ENCODE measurements around the gene ZDHHC12.

GRCh38 chr9:128694344-128694743 lies 29.6 kb downstream of the ZDHHC12 start:
- TF ChIP-seq CTCF (IDR thresholded peaks at IDR 0.05; ENCODE audit: low read depth, low read length, missing input control) (no peak), SP1 (IDR thresholded peaks at IDR 0.05) (no peak), MAX (IDR thresholded peaks at IDR 0.05) (no peak), JUND (IDR thresholded peaks at IDR 0.05) (no peak), YY1 (IDR thresholded peaks at IDR 0.05) (no peak), TAF1 (conservative IDR thresholded peaks at IDR 0.05) (no peak), REST (IDR thresholded peaks at IDR 0.05) (no peak), EGR1 (IDR thresholded peaks at IDR 0.05; ENCODE audit: low read depth in 2 of 2) (no peak)
- TF ChIP-seq, protein P1, sequence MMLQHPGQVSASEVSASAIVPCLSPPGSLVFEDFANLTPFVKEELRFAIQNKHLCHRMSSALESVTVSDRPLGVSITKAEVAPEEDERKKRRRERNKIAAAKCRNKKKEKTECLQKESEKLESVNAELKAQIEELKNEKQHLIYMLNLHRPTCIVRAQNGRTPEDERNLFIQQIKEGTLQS (IDR thresholded peaks at IDR 0.05): no peak

Measured in liver (tissue), 3 donors.